Parietal lobe (tissue), 1 donor: ENCODE measurements around the gene HIPK2. TPM values are rescaled to one million over a fixed set of nuclear protein-coding genes. Genes with fewer than 3 reads are reported as not detected.

Experiments used
- total RNA-seq: library from RNA; depleted of rRNA; stranded (reverse); fragments of >200 nt; gene quantifications from one replicate; pipeline ENCODE4 v1.2.3, GENCODE V29; 2014

HIPK2 gene
- total RNA-seq = 27.5 TPM

GRCh38 chr7:139777948-139778841, at the start of gene HIPK2:
TSS of gene HIPK2 (minus strand) at chr7:139777998. CDS start at chr7:139777623, 375 bp downstream.

GRCh38 chr7:139523199-139523941, 254.4 kb downstream of the HIPK2 start, which contains the start of gene CLEC2L:
TSS of gene CLEC2L (plus strand) at chr7:139523685. CDS start at chr7:139523928, 243 bp downstream.

Other genes starting within 250 kb of the HIPK2 start
- 1.9 TPM for gene TBXAS1, start 51.3 kb upstream of the HIPK2 start, total RNA-seq